Thyroid gland (tissue), 4 donors: ENCODE results near the gene BICD1.

Source experiments
- CTCF ChIP-seq, 6 experiments: fragments of 200-600 bp in 3 of 6; fragments of 450-650 bp in 3 of 6; sonication (generic) in 3 of 6; IDR thresholded peaks; one replicate each; pipeline ENCODE4 v1.5.1; 2016 to 2019; ENCODE audit warnings: antibody characterized with exemption in 6 of 6, mild to moderate bottlenecking in 2 of 6, inconsistent platforms in 1 of 6, moderate library complexity in 1 of 6
- POLR2A ChIP-seq, 2 donors: fragments of 450-650 bp; IDR thresholded peaks; one replicate each; pipeline ENCODE4 v1.6.1; 2017; ENCODE audit warnings: antibody characterized with exemption in 2 of 2, mild to moderate bottlenecking in 2 of 2, moderate library complexity in 1 of 2

- TF ChIP-seq CTCF (IDR thresholded peaks at IDR 0.05) (peak in 3 of 6 experiments; percentile 18 to 41 (median 37)), POLR2A (IDR thresholded peaks at IDR 0.05) (peak; percentile 50 to 89)
Measured at GRCh38 chr12:32399370-32400113, 292.9 kb downstream of the BICD1 start, which contains the start of gene FGD4.
